ENCODE data around the gene TRIM28.

Gene TRIM28

DNA sequence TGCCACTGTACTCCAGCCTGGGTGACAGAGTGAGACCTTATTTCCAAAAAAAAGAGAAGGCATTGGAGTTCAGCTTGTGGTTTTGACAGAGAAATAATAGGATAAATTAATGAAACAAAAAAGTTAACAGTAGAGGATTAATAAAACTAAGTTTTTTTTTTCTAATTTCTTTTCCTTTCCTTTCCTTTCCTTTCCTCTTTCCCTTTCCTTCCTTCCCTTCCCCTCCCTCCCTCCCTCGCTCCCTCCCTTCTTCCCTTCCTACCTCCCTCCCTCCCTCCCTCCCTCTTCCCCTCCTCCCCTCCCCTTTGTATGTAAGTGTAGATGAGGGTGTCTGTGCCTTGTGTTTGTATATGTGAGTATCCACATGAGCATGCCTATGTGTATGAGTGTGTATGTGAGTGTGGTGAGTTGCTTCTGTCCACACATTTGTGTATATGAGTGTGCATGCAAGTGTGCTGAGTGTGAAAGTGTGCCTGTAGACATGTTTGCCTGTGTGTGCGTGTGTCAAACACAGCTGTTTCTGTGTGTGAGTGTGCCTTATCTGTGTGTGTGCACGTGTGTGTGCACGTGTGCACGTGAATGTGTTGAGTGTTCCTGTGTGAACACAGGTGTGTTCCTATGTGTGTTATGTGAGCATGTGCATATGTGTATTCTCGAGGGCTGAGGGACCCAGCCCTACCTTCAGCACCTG, 41.7 kb downstream of the TRIM28 start:
- Histone ChIP-seq H3K36me3 (ENCODE audit: control insufficient read depth, insufficient read depth, low read length) (peaks cover 9% of the 10 kb centered on the region), H3K4me1 (ENCODE audit: control insufficient read depth, insufficient read depth, low read length) (peaks cover 9% of the 10 kb centered on the region), H3K27ac (ENCODE audit: low read depth, low read length) (no peak overlapping the region), H3K27me3 (ENCODE audit: control insufficient read depth, insufficient read depth, low read length) (no peaks in the 10 kb centered on the region), H3K4me3 (ENCODE audit: low read length) (no peak overlapping the region), H3K9ac (ENCODE audit: low read length) (no peak overlapping the region)

DNA sequence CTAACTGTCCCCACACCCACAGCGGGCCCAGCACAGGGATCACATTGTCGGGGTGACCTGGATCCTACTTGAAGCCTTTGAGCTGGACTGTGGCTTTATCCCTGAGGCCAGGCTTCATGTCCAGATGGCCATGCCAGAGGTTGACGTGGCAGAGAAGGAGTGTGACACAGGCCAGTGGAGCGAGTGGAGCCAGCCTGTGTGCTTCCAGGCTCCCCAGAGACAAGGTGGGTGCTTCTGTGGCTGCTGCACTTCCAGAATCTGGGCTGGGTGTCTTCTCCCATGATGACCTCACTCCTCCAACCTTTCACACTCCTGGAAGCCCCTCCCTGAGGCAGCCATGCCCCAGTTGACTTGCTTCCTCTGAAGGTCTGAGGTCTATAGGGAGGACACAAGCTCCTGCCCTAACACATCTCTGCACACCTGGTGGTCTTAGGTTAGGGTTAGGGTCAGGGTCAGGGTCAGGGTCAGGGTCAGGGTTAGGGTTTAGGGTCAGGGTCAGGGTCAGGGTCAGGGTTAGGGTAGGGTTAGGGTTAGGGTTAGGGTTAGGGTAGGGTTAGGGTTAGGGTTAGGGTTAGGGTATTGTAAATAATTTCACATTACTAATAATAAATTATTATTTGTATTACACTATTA, 42.4 kb downstream of the TRIM28 start:
- Histone ChIP-seq H3K27me3 (ENCODE audit: control insufficient read depth, insufficient read depth, low read length) (no peaks in the 10 kb centered on the region), H3K27ac (ENCODE audit: low read depth, low read length) (no peak overlapping the region), H3K4me3 (ENCODE audit: low read length) (no peak overlapping the region), H3K36me3 (ENCODE audit: control insufficient read depth, insufficient read depth, low read length) (peaks cover 9% of the 10 kb centered on the region), H3K4me1 (ENCODE audit: control insufficient read depth, insufficient read depth, low read length) (peaks cover 4% of the 10 kb centered on the region), H3K9ac (ENCODE audit: low read length) (no peak overlapping the region)
